WTC11 (cell line): ENCODE measurements around the gene DCUN1D2.

Experiments used
- CTCF ChIP-seq: fragments of 200-600 bp; IDR thresholded peaks from 2 replicates; pipeline ENCODE4 v1.8.0; 2022; ENCODE audit warnings: antibody characterized with exemption
- ETV6 ChIP-seq: sonication (generic); formaldehyde crosslinking; IDR thresholded peaks from 2 replicates; pipeline ENCODE4 v1.8.1; 2022; ENCODE audit warnings: mild to moderate bottlenecking, missing genetic modification reagents
- JUN ChIP-seq: sonication (generic); formaldehyde crosslinking; IDR thresholded peaks from 2 replicates; pipeline ENCODE4 v1.8.0; 2023; ENCODE audit warnings: mild to moderate bottlenecking, missing genetic modification reagents
- MYBL2 ChIP-seq: sonication (generic); formaldehyde crosslinking; IDR thresholded peaks from 2 replicates; pipeline ENCODE4 v1.8.1; 2023; ENCODE audit warnings: mild to moderate bottlenecking, moderate library complexity, missing genetic modification reagents
- NFYB ChIP-seq: sonication (generic); formaldehyde crosslinking; conservative IDR thresholded peaks from 2 replicates; pipeline ENCODE4 v1.8.0; 2022; ENCODE audit warnings: low read depth, missing genetic modification reagents
- SMAD3 ChIP-seq: sonication (generic); formaldehyde crosslinking; IDR thresholded peaks from 2 replicates; pipeline ENCODE4 v1.8.0; 2022; ENCODE audit warnings: missing genetic modification reagents, mild to moderate bottlenecking, borderline replicate concordance
- SP1 ChIP-seq: sonication (generic); formaldehyde crosslinking; conservative IDR thresholded peaks from 2 replicates; pipeline ENCODE4 v1.8.1; 2022; ENCODE audit warnings: missing genetic modification reagents
- USF1 ChIP-seq: sonication (generic); formaldehyde crosslinking; IDR thresholded peaks from 2 replicates; pipeline ENCODE4 v1.8.0; 2022; ENCODE audit warnings: mild to moderate bottlenecking, missing genetic modification reagents
- ZMAT4 ChIP-seq: fragments of 250-450 bp; sonication (Bioruptor Pico); IDR thresholded peaks from 2 replicates; pipeline ENCODE4 v1.9.0; 2021; ENCODE audit warnings: mild to moderate bottlenecking
- ZNF263 ChIP-seq: sonication (generic); formaldehyde crosslinking; IDR thresholded peaks from 2 replicates; pipeline ENCODE4 v1.8.1; 2022; ENCODE audit warnings: low read depth, mild to moderate bottlenecking, moderate library complexity, missing genetic modification reagents

GRCh38 chr13:113468472-113469201 is 21.9 kb downstream of the DCUN1D2 start:
- TF ChIP-seq ZNF263 (CRISPR knock-in tag) (no peak), CTCF (no peak), NFYB (no peak), SMAD3 (CRISPR knock-in tag) (no peak), ETV6 (CRISPR knock-in tag) (no peak), JUN (CRISPR knock-in tag) (no peak), SP1 (CRISPR knock-in tag) (no peak), MYBL2 (CRISPR knock-in tag) (no peak), USF1 (CRISPR knock-in tag) (no peak), ZMAT4 (CRISPR knock-in tag) (no peak)
